GM21737 (cell line): ENCODE measurements around the gene SEPSECS.

Source experiments
- ATAC-seq: cut with Tn5 transposase; IDR thresholded peaks from one replicate; pipeline ENCODE4 v1.9.1; 2021; ENCODE audit warnings: mild to moderate bottlenecking, moderate library complexity; ENCODE audit not compliant: unreplicated experiment

The SEPSECS gene

DNA sequence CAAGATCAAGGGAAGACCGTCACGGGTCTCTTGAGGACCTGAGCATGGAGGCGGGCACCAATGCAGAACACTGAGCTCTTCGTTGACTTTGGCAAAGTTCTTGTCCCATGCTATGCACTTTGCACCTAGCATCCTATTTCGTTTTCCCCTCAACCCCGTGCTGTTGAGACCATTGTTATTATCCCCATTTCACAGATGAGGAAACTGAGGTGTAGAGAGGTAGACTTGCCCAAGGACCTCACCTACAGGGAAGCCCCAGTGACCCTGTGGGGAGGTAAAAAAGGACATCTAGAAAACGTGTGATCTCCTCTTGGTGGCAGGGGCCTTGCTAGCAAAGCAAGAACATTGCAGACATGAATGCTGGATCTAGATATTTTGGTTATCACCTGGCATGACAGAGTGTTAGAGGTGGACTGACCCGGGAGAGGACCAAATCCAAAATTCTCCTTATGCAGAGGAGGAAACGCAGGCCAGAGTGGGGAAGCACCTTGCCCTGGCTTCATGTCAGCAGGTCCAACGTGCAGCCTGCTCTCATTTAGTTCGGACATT is 48.5 kb downstream of the SEPSECS start:
- ATAC-seq = no peak

DNA sequence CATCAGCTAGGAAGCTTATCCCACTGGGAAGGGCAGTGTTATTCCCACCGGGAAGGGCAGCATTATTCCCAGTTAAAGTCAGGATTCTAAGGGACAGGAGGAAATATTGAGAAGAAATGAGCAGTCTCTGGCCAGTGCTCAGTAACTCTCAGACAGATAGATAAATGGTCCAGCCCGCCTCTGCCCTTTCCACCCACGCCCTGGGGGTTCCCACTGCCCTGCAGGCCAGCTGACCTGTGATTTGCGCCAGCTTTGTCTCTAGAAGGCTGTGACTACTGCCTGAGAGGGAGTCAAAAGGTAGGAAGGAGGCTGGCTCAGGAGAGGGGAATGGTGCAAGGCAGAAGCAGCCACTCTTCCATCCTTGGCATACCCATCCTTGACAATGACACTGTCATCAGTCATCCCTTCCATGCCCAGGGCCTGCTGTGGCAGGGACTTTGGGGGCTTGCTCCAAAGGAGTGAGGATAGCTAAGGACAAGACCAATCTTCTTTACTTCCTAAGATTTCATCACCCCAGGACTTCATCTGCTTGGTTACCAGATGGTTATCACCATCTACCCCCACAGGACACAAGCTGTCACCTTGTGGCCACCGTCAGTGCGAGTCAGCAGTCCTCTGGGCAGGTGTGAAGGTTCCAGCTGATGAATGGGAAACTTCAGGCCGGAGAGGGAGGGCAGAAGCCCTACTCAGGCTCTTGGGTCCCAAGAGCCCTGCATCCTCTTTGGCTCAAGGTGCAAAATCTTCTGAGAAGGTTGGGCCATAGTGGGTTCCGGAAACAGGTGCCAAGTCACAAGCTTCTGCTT is 49.5 kb downstream of the SEPSECS start:
- no peak for ATAC-seq

DNA sequence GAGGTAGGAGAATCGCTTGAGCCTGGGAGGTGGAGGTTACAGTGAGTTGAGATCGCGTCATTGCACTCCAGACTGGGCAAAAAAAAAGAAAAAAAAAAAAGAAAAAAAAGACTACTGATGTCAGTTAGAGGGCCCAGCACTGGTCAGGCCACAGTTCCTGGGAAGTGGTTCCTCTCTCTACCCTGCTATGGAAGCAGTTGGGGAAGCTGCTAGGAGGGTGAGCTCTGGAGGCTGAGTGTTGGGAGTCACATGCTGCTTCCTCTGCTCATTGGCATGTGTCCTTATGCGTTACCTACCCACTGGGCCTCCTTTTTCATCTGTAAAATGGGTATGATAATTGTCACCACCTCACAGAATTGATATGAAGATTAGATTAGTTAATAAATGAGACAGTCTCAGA is 50.7 kb downstream of the SEPSECS start:
- ATAC-seq = no peak

DNA sequence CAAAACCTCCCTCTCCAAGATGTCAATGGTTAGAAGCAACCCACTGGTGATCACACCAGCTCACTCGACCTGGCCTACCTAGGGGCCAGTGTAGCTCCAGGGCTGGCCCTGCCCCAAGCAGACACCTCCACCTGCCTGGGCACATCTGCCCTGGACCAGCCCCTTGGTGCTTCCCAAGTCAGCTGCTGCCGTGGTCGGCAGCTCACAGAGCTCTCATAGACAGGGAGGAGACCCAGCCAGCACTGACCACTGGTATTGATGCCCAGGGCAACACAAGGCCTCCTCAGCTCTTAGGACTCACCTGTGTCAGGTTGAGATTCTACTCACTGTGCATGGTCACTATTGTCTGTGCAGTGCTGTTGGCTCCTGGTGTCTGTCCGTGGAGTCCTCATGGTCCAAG is 51.7 kb downstream of the SEPSECS start:
- ATAC-seq = no peak

DNA sequence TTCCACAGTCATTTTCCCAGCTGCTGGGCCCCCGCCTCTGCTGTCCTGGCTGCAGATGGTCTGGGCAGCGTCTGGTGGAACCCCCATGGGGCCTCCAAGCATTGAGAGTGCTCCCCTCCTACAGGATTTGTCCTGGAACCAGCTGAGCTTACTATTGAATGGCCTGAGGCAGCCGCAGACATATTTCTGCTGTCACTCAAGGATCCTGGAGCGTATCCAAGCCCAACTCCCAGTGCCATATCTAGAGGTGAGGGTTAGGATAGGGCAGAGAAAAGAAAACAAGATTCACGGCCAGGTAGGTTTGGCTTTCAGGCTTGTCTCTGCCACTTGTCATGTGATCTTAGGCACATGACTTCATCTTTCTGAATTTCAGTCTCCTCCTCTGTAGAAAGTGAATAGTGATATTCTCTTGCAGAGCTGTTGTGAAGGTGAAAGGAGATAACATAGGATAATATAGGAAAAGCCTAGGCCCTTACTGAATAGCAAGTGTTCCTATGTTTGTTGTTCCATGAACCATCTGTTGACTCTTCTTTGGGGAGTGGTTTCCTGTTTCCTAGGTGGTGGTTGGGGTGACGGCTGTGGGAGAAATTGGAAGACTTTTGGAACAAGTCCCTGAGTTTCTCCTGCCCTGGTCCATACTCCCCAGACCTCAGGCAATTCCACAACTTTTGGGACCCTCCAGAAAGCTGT is 52.3 kb downstream of the SEPSECS start:
- ATAC-seq = no peak

DNA sequence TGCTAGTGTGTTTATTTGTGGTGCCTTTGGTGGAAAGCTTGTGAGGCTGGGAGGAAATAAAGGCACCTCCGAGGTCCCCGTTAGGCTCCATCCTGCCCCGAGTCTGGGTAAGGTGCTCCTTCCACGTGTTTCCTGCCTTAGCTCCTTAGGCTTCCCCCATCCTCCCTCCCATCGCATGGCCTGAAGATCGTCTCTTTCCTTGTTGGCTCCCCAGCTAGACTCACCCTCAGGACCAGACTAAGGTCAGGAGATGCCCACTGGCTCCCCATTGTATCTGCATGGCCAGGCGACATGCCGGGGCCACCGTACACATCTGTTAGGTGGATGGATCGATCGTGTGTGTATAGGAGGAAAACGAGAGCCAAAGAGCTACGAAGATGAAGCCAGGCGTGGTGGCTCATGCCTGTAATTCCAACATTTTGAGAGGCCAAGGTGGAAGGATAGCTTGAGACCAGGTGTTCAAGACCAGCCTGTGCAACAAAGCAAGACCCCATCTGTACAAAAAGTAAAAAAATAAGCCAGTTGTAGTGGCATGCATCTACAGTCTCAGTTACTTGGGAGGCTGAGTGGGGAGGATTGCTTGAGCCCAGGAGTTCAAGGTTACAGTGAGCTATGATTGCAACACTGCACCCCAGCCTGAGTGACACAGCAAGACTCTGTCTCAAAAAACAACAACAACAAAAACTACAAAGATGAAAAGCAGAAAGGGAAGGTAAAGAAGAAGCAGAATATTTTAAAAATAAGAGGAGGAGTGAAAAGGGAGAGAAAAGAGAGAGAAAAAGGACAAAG is 53.7 kb downstream of the SEPSECS start:
- no peak for ATAC-seq

DNA sequence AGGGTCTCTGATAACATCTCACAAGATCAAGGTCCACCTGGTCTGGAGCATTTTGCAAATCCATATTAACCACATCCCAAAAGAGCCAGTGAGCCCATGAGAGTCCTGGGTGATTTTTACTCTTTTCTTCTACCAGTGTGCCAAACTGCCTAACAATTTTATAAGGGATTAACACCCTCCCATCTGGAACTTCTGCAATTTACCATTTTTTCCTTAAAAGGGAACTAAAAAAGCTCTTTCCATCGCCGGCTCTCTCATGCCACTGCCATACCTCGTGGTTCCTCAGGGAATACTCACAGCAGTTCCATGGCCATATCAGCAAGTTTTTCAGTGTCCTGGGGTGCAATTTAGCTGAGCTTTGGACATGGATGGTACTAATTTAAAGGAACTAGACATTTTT is 55.7 kb downstream of the SEPSECS start:
- no peak for ATAC-seq

DNA sequence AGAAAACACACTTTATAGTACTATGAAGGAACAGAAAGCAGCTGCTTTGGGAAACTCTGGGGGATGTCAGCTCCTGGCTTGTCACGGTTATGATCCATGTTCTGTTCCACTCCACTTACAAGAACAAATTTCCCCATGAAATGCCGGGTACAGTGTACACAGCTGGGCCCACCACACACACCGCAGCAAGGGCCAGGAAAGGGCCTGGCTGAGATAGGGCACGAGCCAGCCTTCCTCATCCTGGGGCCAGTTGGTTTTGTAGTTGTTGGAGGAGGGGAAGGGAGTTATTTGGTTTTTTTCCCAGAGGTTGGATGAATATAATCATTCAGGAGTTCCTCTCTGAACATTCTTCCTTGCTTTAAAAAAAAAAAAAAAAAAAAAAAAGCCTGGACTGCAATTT is 56.8 kb downstream of the SEPSECS start:
- ATAC-seq = no peak

DNA sequence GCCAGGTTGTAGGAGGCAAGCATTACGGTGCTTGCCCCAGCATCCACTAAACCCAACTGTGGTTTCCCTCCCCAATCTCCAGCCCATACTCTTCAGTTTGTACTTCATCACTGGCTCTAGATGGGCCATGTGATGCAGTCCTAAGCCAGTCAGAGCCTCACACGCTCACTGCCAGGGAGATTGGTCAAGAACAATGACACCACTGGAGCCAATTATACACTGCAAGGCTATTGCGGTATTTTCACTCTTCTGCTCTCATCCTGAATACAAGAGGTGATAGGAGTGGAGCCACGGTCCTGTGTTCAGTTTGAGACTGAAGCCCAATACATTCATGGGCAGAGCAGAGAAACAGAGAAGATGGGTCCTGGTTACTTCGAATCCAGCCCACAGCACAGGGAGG is 58.4 kb downstream of the SEPSECS start:
- no peak for ATAC-seq

DNA sequence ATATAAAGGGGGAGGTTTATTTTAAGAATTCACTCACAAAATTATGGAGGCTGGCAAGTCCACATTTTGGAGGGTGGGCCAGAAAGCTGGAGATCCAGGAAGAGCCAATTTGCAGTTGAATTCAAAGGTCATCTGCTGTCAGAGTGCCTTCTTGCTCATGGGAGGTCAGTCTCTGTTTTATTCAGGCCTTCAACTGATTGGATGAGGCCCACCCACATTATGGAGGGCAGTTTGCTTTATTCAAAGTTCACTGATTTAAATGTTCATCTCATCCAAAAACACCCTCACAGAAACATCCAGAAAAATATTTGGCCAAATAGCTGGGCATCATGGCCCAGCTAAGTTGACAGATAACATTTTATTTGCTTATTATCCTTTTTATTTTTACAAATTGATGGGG is 59.5 kb downstream of the SEPSECS start:
- no peak for ATAC-seq

DNA sequence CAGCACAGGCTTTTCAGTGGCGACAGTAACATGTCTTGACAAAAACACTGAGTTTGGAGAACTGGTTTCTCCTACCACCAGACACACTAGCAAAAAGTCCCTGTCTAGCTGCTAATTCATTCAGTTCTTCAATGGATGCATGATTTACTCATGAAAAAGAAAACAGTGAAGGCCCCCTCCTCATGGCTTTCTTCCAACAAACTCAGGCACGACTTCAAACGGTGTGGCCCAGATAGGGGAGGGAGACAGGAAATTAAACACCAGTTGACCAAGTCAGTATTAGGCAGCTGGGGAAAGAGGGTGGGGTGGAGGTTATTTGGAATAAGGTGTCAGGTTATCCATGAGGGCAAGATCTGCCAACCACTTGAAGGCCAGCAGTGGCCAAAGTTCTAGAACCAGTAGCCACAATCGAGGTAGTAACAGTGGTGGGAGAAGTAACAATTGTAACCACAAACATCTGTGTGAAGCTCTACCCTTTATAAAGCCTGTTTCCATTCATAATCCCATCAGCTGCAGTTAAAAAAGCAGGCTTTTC is 60.2 kb downstream of the SEPSECS start:
- ATAC-seq = no peak

DNA sequence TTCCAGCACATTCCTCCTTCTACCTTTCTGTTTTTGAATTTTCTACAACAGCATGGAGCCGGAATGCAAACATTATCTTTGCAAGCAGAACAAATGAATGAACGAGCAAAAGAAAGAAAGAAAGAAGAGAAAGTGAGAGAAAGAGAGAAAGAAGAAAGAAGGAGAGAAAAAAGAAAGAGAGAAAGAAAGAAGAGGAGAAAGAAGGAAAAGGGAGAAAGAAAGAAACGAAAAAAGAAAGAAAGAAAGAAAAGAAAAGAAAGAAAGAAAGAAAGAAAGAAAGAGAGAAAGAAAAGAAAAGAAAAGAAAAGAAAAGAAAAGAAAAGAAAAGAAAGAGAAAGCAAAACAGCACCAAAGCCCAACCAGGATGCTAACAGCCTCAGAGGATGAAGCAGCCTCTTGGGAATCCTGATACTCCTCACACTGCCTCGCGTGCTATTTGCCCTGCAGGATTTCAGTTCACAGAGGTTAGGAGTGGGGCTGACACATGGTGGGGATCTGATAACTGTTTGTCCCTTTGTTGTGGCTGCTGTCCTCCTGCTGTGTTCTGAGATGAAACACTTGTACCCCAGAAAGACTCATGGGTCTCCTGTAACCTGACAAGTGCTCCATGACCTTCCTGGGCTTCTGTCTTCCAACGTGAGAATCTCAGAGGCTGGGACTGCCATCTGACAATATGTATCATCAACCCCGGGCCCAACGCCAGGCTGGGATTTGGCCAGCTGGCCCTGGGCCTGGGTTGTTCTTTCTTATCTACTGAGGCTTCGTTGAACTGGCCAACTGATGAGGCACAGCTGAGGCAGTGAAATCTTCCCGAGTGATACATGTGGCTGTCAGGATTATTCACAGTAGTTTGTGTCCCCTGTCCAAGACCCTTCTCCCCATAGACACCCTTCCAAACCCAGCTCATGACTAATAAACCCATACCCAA is 61.0 kb downstream of the SEPSECS start:
- no peak for ATAC-seq

DNA sequence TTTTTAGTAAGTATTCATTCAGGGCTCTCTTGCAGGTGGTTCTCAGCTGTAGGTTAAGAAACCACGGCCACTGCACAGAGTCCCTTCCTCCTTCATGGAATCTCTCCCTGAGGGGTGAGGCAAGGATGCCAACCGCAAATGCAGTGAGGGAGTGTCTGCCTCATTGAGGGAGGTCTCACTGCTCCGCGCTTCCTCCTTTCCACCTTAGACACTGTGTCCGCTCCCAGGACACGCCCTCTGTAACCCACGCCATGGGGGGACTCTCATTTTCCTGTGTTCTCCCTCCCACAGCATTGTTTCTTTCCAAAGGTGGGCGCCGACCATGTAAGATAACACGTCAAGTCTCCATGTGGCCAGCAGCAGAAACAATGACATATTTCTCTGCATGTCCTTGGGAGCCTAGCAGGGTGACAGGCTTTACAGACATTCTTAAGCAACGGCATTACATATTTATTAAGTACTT is 63.2 kb downstream of the SEPSECS start:
- ATAC-seq = no peak

DNA sequence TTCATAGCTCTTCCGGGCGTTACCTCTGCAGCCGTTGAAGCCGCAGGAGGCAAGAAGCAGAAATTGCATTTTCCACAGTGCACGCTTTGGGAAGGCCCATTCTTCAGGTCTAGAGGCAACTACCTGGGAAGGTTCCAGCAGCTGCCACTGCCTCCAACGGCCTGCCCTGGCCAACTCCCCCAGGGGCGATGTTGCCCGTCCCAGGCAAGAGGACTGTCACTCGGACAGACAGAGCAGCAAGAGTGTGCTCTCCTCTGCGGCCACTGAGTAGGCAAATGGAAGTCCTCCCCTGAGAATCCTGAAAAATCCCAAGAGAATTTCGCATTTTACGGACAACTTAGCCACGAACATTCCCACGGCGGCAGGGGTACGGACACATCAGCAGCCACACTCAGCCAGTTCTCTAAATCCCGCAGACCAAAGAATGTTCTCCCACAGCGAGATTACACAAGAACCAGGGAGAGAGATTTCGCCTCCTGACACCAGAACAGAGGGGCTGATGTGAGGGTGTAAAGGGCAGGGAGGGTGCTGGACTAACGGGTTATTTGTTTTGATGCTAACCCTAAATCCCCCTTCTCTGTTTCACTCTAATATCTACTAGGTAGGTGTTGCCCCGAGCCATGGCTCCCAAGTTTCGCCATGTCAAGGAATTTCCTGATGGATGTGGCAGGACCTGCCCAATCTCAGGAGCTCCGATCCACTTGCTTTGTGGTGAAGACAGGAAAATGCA is 63.8 kb downstream of the SEPSECS start:
- ATAC-seq = no peak

DNA sequence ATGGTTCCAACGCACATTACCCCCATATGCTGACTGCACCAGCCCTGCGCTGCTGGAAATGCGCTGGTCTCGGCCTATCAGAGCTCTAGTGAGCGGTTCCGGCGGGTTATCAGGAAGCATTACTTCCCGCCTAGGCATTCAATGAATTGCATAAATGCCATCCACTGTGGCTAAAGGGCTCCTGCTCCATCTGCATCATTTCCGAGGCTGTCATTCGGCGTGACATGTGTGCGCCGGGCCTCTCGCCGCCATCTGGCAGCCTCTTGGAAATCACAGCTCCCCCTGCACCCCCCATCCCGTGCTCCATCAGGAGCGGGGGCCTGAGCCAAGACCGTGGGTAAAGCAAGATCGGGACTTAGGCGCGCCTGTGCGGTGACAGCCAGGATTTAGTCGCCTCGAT is 64.4 kb downstream of the SEPSECS start:
- ATAC-seq = no peak

DNA sequence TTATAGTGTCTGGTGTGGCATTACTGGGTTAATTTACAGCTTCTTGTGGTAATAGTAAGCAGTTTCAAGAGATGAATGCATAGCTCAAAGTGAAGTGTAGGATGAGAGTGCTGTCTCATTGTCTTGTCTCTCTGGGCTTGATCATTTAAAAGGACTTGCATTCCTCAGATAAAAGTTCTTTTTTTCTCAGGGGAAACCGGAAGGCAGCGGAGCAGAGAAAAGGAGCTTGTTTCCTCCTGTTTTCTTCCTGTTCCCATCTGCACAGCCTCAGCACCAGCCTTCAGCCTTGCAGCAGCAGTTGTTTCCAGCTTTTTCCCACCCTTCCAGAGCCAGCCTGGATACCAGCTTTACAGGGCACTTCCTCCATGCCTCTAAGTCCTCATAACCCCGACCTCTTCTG is 68.1 kb downstream of the SEPSECS start:
- ATAC-seq = no peak

DNA sequence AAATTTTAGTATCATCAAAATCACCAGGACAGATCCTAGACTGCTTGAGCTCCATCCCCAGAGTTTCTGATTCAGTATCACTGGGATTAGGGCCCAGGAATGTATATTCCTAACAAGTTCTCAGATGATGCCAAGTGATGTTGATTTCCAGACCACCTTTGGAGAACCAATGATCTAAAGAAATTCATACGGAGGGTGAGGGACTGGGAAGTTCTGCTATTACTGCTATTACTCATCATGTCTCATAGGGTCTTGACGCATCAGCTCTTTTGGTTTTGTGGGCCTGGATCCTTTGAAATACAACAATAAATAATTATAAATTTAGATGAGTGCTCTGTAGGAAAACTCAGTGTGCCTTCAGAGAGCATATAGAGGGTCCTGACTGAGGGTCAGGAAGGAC is 69.7 kb downstream of the SEPSECS start:
- ATAC-seq = no peak

DNA sequence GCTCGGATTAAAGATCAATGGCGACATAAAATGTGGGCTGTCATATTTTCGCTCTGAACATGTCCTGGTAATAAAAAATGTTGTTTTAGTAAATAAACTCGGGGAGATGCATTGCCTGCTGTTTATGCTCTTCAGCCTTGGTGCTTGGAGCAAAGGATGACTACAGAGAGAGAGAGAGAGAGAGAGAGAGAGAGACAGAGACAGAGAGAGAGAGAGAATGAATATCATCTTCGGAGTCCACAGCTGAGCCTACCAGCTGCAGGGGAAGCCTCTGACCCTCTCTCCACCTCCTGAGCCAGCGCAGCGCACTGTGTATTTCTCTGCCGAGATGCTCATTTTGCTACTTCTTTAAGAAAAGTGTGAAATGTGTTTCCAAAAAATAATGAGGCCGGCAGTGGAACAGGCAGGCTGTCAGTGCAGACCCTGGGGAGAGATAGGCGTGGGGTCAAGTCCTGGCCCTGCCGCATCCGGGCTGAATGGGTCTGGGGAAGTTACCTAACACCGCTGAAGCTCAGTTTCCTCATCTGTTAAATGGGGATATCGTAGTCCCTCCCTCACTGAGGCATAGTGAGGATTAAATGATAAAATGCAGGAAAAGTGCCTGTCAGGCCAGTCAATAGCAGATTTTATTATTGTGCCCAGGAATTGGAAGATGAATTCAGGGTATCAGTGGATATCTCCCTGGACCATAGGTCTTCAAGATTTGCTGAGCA is 71.0 kb downstream of the SEPSECS start:
- ATAC-seq = no peak
